NAMALWA (cell line): ENCODE measurements around the gene PSMB10.
"Not testable (repeated sequence)": the region's sequence is repeated elsewhere in the genome, so short reads cannot be mapped to it uniquely, and the experiment has no call there.

ENCODE experiments used
- DNase-seq: peaks from one replicate; pipeline ENCODE4 v3.0.0-alpha.2; 2015; ENCODE audit warnings: low spot score

The PSMB10 gene

GRCh38 chr16:67942200-67942509 is 5.5 kb upstream of the PSMB10 start:
- peak; percentile 65 for DNase-seq

- DNase-seq: no peak
Observed at GRCh38 chr16:67941469-67942199, 5.0 kb upstream of the PSMB10 start.

- DNase-seq: no peak
Observed at GRCh38 chr16:67940446-67941089, 3.9 kb upstream of the PSMB10 start.

DNA sequence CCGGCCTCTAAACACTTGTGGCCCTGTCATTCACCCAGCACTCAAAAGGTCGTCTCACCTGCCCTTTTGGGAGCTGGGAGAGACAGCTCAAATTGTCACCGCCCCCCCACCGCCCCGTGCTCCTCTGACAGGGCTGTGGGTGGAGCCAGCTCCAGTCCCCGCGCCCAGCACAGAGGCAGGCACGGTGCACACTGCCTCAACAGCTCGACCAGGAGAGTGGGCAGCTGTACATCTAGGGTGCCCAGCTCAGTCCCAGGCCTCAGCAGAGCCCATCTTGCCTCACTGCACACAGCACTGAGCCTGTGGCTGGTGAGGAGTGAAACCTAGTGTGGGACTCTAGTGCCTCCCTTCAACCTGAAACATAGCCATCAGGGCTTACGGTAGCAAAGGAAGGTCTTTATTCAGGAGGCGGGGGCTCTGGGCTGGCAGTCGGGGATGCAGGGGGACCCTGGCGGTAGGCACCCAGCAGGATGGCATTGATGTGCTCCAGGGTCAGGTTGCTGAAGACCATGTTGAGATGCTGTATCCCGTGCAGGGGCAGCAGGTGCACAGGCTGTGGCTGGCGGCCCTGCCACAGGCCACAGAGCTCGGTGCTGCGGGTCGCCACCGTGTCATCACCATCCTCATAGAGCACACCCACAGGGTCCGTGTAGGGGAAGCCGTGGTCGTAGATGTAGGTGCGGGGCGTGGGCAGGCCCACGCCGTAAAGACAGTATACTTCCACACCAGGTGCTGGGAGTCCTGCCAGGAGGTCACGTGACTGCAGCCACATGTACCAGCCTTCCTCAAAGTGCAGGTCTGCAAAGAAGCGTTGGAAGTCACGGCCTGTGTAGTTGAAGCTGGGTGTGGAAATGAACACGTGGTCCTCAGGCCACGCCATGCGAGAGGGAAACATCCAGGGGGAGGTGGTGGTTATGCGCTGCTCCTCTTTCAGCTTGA is 3.1 kb upstream of the PSMB10 start:
- no peak for DNase-seq

DNA sequence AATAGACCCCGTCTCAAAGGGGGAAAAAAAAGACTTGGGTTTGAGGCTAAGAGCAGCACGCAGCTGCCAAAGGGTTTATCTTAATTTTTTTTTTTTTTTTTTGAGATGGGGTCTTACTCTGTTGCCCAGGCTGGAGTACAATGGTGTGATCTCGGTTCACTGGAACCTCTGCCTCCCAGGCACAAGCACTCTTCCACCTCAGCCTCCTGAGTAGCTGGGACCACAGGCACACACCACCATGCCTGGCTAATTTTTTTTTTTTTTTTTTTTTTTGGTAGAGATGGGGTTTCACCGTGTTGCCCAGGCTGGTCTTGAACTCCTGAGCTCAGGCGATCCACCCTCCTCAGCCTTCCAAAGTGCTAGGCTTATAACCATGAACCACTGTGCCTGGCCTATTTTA is 1.1 kb upstream of the PSMB10 start:
- not testable (repeated sequence) for DNase-seq

DNA sequence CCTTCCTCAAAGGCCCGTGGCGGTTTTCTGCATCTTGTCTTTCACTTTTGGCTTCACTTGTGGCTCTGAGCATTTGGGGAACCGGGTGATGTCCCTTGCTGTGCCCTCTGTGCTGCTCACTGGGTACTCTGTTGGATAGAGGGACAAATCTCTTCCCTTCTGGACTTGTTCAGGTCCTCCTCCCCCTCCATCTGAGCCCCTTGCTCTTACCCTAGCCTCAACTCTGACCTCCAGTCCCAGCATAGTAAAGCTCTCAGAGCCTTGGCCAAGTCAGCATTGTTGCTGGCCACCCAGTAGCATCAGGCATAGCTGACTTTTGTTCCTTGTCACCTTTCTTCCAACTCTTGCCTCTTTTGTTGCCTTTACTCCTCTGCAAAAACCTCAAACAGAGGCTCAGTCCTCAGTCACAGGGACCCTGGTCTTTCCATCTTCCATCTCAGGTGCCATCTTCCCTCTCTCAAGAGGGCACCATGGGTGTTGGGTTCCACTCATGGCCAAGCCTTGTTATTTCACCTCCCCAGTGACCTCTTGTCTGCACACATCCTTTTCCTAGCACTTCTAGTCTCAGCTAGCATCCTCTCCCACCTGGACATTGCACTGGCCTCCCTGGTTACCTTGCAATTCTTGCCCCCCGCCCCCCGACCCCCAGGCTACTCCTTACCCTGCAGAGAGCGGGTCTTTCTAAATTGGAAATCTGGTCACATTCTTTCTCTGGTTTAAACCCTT is 393 bp upstream of the PSMB10 start:
- DNase-seq: peak; percentile 97

- DNase-seq: peak; percentile 97
Observed at GRCh38 chr16:67935402-67936123, 1.1 kb downstream of the PSMB10 start.

DNA sequence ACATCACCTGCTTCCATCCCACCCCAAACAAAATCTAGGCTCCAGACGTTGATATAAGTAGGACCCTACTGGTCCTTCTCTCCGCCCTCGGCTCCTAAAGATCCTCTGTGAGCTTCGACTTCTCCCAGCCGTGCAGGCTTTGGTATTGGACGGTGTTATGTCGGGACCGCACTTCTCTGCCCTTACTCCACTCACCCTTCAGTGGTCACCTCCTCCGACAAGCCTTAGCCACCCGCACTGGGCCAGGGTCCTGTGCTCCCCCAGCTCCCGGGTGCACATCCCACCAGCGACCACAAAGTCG is 1.6 kb downstream of the PSMB10 start:
- DNase-seq: no peak

GRCh38 chr16:67934306-67935100 is 2.1 kb downstream of the PSMB10 start:
- DNase-seq: no peak

DNA sequence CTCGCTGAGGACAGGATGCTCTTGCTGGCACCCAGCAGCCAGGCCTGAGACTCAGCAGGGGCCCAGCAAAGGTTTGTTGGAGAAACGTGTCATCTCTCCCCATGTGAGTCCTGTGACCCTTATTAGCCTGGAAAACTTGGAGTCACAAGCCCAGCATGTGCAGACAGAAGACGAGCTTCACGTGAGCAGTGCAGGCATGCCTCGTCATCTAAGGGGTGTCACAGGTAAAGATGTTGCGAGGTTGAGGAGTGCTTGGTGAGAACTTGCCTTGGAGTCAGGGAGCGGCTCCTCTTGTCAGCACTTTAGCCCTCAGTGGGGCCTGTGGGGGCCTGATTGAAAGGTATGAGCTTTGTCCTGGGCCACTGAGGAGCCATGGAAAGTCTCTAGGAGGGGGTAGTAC is 2.8 kb downstream of the PSMB10 start:
- DNase-seq: no peak

DNA sequence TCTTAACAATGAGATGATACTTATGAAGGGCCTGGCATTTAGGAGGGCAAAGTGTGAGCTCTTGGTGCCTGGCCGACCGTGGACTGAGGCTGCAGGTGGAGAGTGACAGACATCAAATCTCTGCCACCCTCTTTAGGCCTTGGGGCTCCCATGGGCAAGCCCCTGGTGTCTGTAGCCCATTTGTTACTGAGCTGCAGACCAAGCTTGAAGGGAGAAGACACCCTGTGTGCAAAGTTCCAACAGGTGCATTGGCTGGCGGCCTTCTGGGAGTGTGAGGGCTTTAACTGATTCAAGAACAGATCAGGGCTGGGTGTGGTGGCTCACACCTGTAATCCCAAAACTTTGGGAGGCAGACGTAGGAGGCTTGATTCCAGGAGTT is 4.2 kb downstream of the PSMB10 start:
- DNase-seq: no peak

DNA sequence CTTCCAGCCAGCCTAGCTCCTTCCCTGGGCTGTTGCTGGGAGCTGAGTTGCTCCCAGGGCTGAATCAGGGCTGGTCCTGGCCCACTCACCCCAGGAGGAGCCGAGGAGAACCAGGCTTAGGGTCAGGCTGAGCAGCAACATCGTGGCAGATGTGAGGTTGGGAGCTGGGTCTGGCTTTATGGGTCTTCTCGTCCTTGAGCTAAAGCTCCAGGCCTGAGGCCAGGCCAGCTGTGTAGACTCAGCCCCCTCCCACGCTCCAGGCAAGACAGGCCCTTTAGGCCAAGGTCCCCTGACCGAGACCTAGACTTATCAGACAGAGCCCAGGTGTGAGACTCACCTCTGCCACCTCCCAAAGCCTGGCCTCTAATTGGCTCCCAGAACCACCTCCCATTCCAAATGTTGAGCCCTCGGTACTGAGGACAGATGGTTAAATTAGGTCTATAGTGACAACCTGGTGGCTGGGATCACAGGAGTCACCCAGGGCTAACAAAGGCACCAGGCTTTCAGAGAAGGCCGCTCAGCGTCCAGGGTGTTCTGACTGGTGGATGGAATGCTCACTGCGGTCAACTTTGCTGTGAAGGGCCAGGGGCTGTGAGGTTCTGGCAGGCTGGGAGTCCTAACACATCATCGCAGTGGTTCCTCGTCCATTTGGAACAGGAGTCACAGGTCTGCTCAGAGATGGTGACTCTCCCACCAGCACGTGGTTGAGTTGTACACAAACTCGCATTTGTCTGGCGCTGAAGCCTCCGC is 4.8 kb downstream of the PSMB10 start, which contains the start of gene CTRL:
Gene CTRL (minus strand): TSS at position 151 of the 750 bp plus-strand sequence. CDS start 10 bp downstream, at position 141.
- DNase-seq: no peak

DNA sequence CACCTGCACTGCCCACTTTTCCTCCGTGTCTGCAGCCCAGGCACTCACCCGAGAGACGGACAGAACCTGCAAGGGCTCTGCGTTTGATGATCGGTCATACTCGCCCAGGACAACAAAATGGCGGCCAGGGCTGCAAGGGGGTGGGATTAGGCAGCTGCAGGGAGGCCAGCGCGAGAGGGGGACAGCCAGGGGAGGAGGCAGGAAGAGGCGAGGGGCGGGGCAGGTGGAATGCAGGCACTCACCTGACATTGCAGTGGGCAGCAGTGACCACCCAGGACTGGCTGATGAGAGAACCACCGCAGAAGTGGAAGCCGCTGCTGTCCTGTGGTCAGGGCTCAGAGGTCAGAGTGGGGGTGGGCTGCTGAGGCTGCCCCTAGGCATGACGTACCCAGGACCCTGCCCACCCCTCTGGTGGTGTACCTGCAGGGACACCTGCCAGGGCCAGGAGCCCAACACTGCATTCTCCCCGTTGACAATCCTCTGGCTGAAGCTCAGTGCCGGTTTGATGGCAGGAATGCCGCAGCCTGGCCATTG is 5.9 kb downstream of the PSMB10 start:
- DNase-seq: no peak

GRCh38 chr16:67930191-67930590 is 6.5 kb downstream of the PSMB10 start:
- DNase-seq: no peak

DNA sequence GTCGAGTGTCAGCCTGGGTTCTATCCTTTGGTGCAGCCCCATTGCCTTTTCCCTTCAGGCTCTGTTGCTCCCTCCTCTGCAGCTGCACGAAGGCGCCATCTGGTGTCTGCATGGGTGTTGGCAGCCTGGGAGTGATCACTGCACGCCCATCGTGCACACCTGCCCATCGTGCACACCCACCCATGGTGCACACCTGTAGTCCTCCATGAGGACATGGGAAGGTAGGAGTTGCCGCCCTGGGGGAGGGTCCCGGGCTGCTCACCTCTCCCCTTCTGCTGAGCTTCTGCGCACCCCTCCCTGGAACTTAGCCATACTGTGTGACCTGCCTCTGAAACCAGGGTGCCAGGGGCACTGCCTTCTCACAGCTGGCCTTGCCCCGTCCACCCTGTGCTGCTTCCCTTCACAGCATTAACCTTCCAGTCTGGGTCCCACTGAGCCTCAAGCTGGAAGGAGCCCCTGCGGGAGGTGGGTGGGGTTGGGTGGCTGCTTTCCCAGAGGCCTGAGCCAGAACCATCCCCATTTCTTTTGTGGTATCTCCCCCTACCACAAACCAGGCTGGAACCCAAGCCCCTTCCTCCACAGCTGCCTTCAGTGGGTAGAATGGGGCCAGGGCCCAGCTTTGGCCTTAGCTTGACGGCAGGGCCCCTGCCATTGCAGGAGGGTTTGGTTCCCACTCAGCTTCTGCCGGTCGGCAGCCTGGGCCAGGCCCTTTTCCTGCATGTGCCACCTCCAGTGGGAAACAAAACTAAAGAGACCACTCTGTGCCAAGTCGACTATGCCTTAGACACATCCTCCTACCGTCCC is 7.9 kb downstream of the PSMB10 start:
- peak; percentile 86 for DNase-seq

DNA sequence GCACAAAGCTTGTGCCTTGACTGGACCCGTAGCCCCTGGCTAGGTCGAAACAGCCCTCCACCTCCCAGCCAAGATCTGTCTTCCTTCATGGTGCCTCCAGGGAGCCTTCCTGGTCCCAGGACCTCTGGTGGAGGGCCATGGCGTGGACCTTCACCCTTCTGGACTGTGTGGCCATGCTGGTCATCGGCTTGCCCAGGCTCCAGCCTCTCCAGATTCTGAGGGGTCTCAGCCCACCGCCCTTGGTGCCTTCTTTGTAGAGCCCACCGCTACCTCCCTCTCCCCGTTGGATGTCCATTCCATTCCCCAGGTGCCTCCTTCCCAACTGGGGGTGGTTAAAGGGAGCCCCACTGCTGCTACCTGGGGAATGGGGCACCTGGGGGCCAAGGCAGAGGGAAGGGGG is 8.5 kb downstream of the PSMB10 start:
- DNase-seq: no peak

- DNase-seq: no peak
Observed at GRCh38 chr16:67927131-67927941, 9.3 kb downstream of the PSMB10 start.

DNA sequence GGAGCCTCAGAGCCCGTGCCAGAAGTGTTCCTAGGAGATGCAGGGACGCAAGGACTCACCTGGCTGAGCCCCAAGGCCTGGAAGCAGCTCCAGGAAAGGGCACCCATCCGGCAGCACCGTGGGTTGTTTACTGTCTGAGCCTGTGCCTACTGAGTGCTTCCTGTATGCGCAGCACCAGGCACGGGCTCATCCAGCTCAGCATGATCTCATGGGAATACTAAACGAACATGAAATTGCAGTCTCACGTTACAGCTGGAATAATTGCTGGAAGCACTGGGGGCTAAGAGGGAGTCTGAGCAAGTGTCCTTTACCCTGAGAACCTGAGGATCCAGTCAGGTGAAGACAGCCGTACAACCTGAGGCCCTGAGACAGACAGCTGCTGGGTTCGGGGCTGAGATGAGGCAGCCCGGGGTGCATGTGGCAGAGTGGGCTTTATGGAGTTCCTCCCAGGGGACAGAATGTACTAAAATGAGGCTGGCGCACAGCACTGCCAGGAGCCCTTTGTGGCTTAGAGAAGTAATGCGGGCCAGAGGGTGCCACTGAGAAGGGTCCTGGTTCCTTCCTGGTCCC is 10.4 kb downstream of the PSMB10 start:
- DNase-seq: peak; percentile 45
